H1 (cell line): ENCODE measurements around the gene CEP95. TPM values are rescaled to one million over a fixed set of nuclear protein-coding genes. Genes with fewer than 3 reads are reported as not detected.

Experiments used
- CTCF ChIA-PET: fragments of 300-600 bp; sonication (Branson Sonifier 250); formaldehyde crosslinking; loops from one replicate; lab custom pipeline; 2021; ENCODE audit not compliant: partially characterized antibody; lab: Charles Lee
- POLR2A ChIA-PET: fragments of 300-600 bp; sonication (Branson Sonifier 250); formaldehyde crosslinking; loops from one replicate; lab custom pipeline; 2021; ENCODE audit warnings: inconsistent platforms; ENCODE audit not compliant: partially characterized antibody; lab: Charles Lee
- DNase-seq, 2 experiments: peaks; one replicate each; pipeline versions ENCODE4 v3.0.0 to v3.0.0-alpha.2; 2010 to 2022; ENCODE audit warnings: low spot score in 2 of 2, low read depth in 1 of 2, mixed read lengths in 1 of 2
- FAIRE-seq: peaks from 2 replicates; lab custom pipeline; 2011; peaks lifted over from hg19 to GRCh38; lab: Jason Lieb, UNC
- H2AFZ ChIP-seq: 2 replicates; pipeline ENCODE4 v1.8.1; 2012; ENCODE audit warnings: low read length, inconsistent platforms
- H2AK5ac ChIP-seq: 2 replicates; pipeline ENCODE4 v1.6.1; 2013; ENCODE audit warnings: low read depth, low read length
- H2BK120ac ChIP-seq: replicated peaks from 2 replicates; pipeline ENCODE3; 2013; ENCODE audit warnings: low read depth, low read length, inconsistent platforms
- H2BK12ac ChIP-seq: 2 replicates; pipeline ENCODE4 v1.6.1; 2013; ENCODE audit warnings: low read depth, low read length
- H2BK15ac ChIP-seq: 2 replicates; pipeline ENCODE4 v1.6.1; 2013; ENCODE audit warnings: low read length
- H2BK20ac ChIP-seq: 2 replicates; pipeline ENCODE4 v1.6.1; 2013; ENCODE audit warnings: low read length
- H2BK5ac ChIP-seq: 2 replicates; pipeline ENCODE4 v1.6.1; 2013; ENCODE audit warnings: low read depth, low read length
- H3K14ac ChIP-seq: 2 replicates; pipeline ENCODE4 v1.6.1; 2013; ENCODE audit warnings: inconsistent platforms; ENCODE audit not compliant: insufficient read length
- H3K18ac ChIP-seq: 2 replicates; pipeline ENCODE4 v1.6.1; 2013; ENCODE audit warnings: low read length; ENCODE audit errors: extremely low read depth
- H3K23ac ChIP-seq: 2 replicates; pipeline ENCODE4 v1.6.1; 2013; ENCODE audit warnings: inconsistent platforms; ENCODE audit not compliant: insufficient read length
- H3K23me2 ChIP-seq: 2 replicates; pipeline ENCODE4 v1.6.1; 2013; ENCODE audit warnings: low read depth, low read length
- H3K27ac ChIP-seq: 2 replicates; pipeline ENCODE4 v1.6.1; 2011; ENCODE audit warnings: low read depth, low read length, inconsistent platforms
- H3K27me3 ChIP-seq, 4 experiments: replicated peaks in 1 of 4; 1 replicate in 1 of 4; 2 replicates in 3 of 4; pipeline versions ENCODE4 v1.6.1 to v1.8.1; 2011 to 2013; ENCODE audit warnings: low read length in 3 of 4, mild to moderate bottlenecking in 3 of 4, inconsistent platforms in 2 of 4, mixed read lengths in 2 of 4, moderate library complexity in 1 of 4; ENCODE audit not compliant: control insufficient read depth in 3 of 4, insufficient read depth in 3 of 4; ENCODE audit errors: extremely low read depth in 1 of 4
- H3K36me3 ChIP-seq, 4 experiments: 2 replicates each; pipeline versions ENCODE4 v1.6.1 to v1.8.1; 2011 to 2013; ENCODE audit warnings: mild to moderate bottlenecking in 4 of 4, low read length in 3 of 4, moderate library complexity in 2 of 4, control low read depth in 1 of 4, inconsistent platforms in 1 of 4; ENCODE audit not compliant: insufficient read depth in 4 of 4, control insufficient read depth in 2 of 4
- H3K4ac ChIP-seq: replicated peaks from 2 replicates; pipeline ENCODE3; 2013; ENCODE audit warnings: low read length, low read depth, mixed read lengths, inconsistent platforms; ENCODE audit not compliant: insufficient read length
- H3K4me1 ChIP-seq, 4 experiments: replicated peaks in 1 of 4; 1 replicate in 1 of 4; 2 replicates in 3 of 4; pipeline versions ENCODE4 v1.6.1 to v1.8.1; 2011 to 2013; ENCODE audit warnings: low read length in 3 of 4, inconsistent platforms in 2 of 4, mixed read lengths in 1 of 4; ENCODE audit not compliant: insufficient read depth in 4 of 4, control insufficient read depth in 3 of 4
- H3K4me2 ChIP-seq, 2 experiments: 2 replicates each; pipeline versions ENCODE4 v1.6.1 to v1.8.1; 2011 to 2013; ENCODE audit warnings: low read depth in 2 of 2, low read length in 2 of 2, control low read depth in 1 of 2, inconsistent platforms in 1 of 2, mild to moderate bottlenecking in 1 of 2; ENCODE audit not compliant: insufficient read depth in 1 of 2
- H3K4me3 ChIP-seq, 4 experiments: fragments of 200-600, 300-600 bp in 1 of 4; sonication (generic), shearing (Covaris generic), sonication (Bioruptor Twin) in 1 of 4; 2 replicates each; pipeline versions ENCODE4 v1.5.1 to v1.8.1; 2011 to 2016; ENCODE audit warnings: low read length in 4 of 4, low read depth in 3 of 4, control low read depth in 2 of 4, inconsistent platforms in 2 of 4, mild to moderate bottlenecking in 2 of 4, mixed read lengths in 1 of 4, moderate library complexity in 1 of 4; ENCODE audit not compliant: insufficient read depth in 2 of 4; ENCODE audit errors: extremely low read depth in 1 of 4
- H3K56ac ChIP-seq: replicated peaks from 2 replicates; pipeline ENCODE3; 2013; ENCODE audit warnings: low read depth, mild to moderate bottlenecking, mixed read lengths, low read length, inconsistent platforms; ENCODE audit not compliant: insufficient read length
- H3K79me1 ChIP-seq: 2 replicates; pipeline ENCODE4 v1.6.1; 2013; ENCODE audit warnings: low read depth, low read length, control low read depth
- H3K79me2 ChIP-seq, 2 experiments: 2 replicates each; pipeline versions ENCODE4 v1.6.1 to v1.8.1; 2012 to 2013; ENCODE audit warnings: low read length in 2 of 2, mild to moderate bottlenecking in 2 of 2, inconsistent platforms in 1 of 2; ENCODE audit not compliant: insufficient read depth in 2 of 2, control insufficient read depth in 1 of 2
- H3K9ac ChIP-seq, 4 experiments: replicated peaks in 1 of 4; 1 replicate in 1 of 4; 2 replicates in 3 of 4; pipeline versions ENCODE4 v1.6.1 to v1.8.1; 2011 to 2013; ENCODE audit warnings: low read depth in 3 of 4, low read length in 3 of 4, control low read depth in 2 of 4, mild to moderate bottlenecking in 2 of 4, moderate library complexity in 2 of 4, inconsistent platforms in 1 of 4; ENCODE audit errors: extremely low read depth in 1 of 4
- H3K9me3 ChIP-seq, 2 experiments: 2 replicates each; pipeline versions ENCODE4 v1.6.1 to v1.8.1; 2012 to 2013; ENCODE audit warnings: mild to moderate bottlenecking in 2 of 2, moderate library complexity in 2 of 2, control low read depth in 1 of 2, inconsistent platforms in 1 of 2, low read depth in 1 of 2, low read length in 1 of 2, mixed read lengths in 1 of 2; ENCODE audit not compliant: insufficient read depth in 2 of 2
- H4K20me1 ChIP-seq, 2 experiments: replicated peaks in 1 of 2; 2 replicates each; pipeline versions ENCODE3 to v1.8.1; 2011 to 2013; ENCODE audit warnings: inconsistent platforms in 2 of 2, low read length in 2 of 2, mild to moderate bottlenecking in 1 of 2; ENCODE audit not compliant: insufficient read depth in 2 of 2, control insufficient read depth in 1 of 2
- H4K5ac ChIP-seq: 2 replicates; pipeline ENCODE4 v1.6.1; 2013; ENCODE audit warnings: low read length, low read depth, mixed read lengths, inconsistent platforms; ENCODE audit not compliant: insufficient read length
- H4K8ac ChIP-seq: 2 replicates; pipeline ENCODE4 v1.8.0; 2013; ENCODE audit warnings: mild to moderate bottlenecking, moderate library complexity, low read length, inconsistent platforms; ENCODE audit not compliant: insufficient read depth; ENCODE audit errors: extremely low read depth
- H4K91ac ChIP-seq: replicated peaks from 2 replicates; pipeline ENCODE3; 2013; ENCODE audit warnings: low read length, mixed read lengths, inconsistent platforms; ENCODE audit not compliant: insufficient read length
- ATF3 ChIP-seq: IDR thresholded peaks from 2 replicates; pipeline ENCODE4 v1.6.1; 2011; ENCODE audit warnings: low read depth, mild to moderate bottlenecking, low read length; ENCODE audit not compliant: insufficient read depth
- CTCF ChIP-seq, 3 experiments: IDR thresholded peaks; 1 replicate in 2 of 3; 2 replicates in 1 of 3; pipeline versions ENCODE4 v1.5.1 to v1.6.1; 2011; ENCODE audit warnings: low read length in 3 of 3, mild to moderate bottlenecking in 3 of 3, inconsistent platforms in 2 of 3, low read depth in 1 of 3, moderate library complexity in 1 of 3; ENCODE audit not compliant: insufficient read depth in 1 of 3; ENCODE audit errors: control extremely low read depth in 1 of 3
- EGR1 ChIP-seq: IDR thresholded peaks from 2 replicates; pipeline ENCODE4 v1.6.1; 2011; ENCODE audit warnings: low read depth, low read length, borderline replicate concordance
- EP300 ChIP-seq, 2 experiments: IDR thresholded peaks; 1 replicate in 1 of 2; 2 replicates in 1 of 2; pipeline ENCODE4 v1.6.1; 2011 to 2012; ENCODE audit warnings: low read depth in 2 of 2, low read length in 2 of 2, mild to moderate bottlenecking in 2 of 2, borderline replicate concordance in 1 of 2, inconsistent platforms in 1 of 2, moderate library complexity in 1 of 2
- KDM5A ChIP-seq: fragments of 200-600 bp; IDR thresholded peaks from 2 replicates; pipeline ENCODE4 v1.7.1; 2012; ENCODE audit warnings: mild to moderate bottlenecking, low read length, inconsistent platforms, mixed read lengths
- NANOG ChIP-seq: IDR thresholded peaks from 2 replicates; pipeline ENCODE4 v1.6.1; 2011; ENCODE audit warnings: low read length, low read depth, mild to moderate bottlenecking, inconsistent platforms; ENCODE audit not compliant: insufficient read depth, poor library complexity, severe bottlenecking
- RNF2 ChIP-seq: fragments of 200-900, 300-1000 bp; sonication (generic); IDR thresholded peaks from 2 replicates; pipeline ENCODE4 v1.7.1; 2016; ENCODE audit warnings: borderline replicate concordance, low read depth, mild to moderate bottlenecking, antibody characterized with exemption, low read length; ENCODE audit not compliant: poor library complexity, severe bottlenecking; ENCODE audit errors: missing control alignments
- SP2 ChIP-seq: IDR thresholded peaks from 2 replicates; pipeline ENCODE4 v1.6.1; 2012; ENCODE audit warnings: mild to moderate bottlenecking, low read length, inconsistent platforms
- SUZ12 ChIP-seq: fragments of 200-600 bp; sonication (generic); IDR thresholded peaks from 2 replicates; pipeline ENCODE4 v1.6.1; 2012; ENCODE audit warnings: mild to moderate bottlenecking, inconsistent platforms, low read length, moderate library complexity, mixed read lengths
- TEAD4 ChIP-seq: IDR thresholded peaks from 2 replicates; pipeline ENCODE4 v1.6.1; 2012; ENCODE audit warnings: low read depth, low read length, inconsistent platforms, mixed read lengths
- WGBS, 2 experiments: shearing (Covaris generic) in 1 of 2; methylation state at CpG; one replicate each; pipeline versions ENCODE4 v1.1.6 to v1.1.7; 2013 to 2015; ENCODE audit warnings: low lambda C conversion rate in 2 of 2, mixed read lengths in 2 of 2, inconsistent platforms in 1 of 2, low coverage in 1 of 2, missing lambda C conversion rate in 1 of 2; ENCODE audit not compliant: insufficient replicate concordance in 2 of 2, insufficient coverage in 1 of 2, insufficient read length in 1 of 2; ENCODE audit errors: extremely low coverage in 1 of 2, missing lambda C conversion rate in 1 of 2; 5-methylcytosine and 5-hydroxymethylcytosine counted together
- polyA plus RNA-seq, 7 experiments: library from polyadenylated mRNA; depleted of rRNA in 3 of 7; stranded (reverse) in 5 of 7; unstranded in 2 of 7; fragments of >200 nt in 5 of 7; fragments of 200-250 nt in 2 of 7; gene quantifications; 1 replicate in 5 of 7; 2 replicates in 1 of 7; 4 replicates in 1 of 7; pipeline versions ENCODE4 v1.2.1 to v1.2.3, GENCODE V29; 2011 to 2013; ENCODE audit warnings: missing spikeins in 2 of 7, mixed read lengths in 2 of 7
- total RNA-seq: library from RNA; stranded (reverse); fragmentation: NEBNext Ultra II Directional; extraction: Animal tissue kit (Norgen Biotek cat#: 25700); gene quantifications from 2 replicates; pipeline ENCODE4 v1.2.1, GENCODE V29; 2021

The CEP95 gene
- total and polyA plus RNA-seq, 2 of the 8 experiments (the other 6 are each of a cell fraction or from before 2014, with no cell fraction given), result 22.3 to 51.5 TPM

GRCh38 chr17:64574646-64575045, 67.9 kb downstream of the CEP95 start:
- Histone ChIP-seq H3K27ac (no peak overlapping the region), H3K79me2 (no peaks in the 10 kb centered on the region), H3K14ac (no peak overlapping the region), H3K56ac (no peak overlapping the region), H2BK120ac (no peak overlapping the region), H3K23me2 (no peaks in the 10 kb centered on the region), H4K20me1 (no peaks in the 10 kb centered on the region), H3K36me3 (peaks cover 0 to 22% (median 6%) of the 10 kb centered on the region in 4 experiments; a peak in 5 of 8 replicates), H4K8ac (no peak overlapping the region), H3K4me3 (no peak overlapping the region), H3K4me1 (no peaks in the 10 kb centered on the region), H3K4me2 (no peak overlapping the region), H3K9ac (no peak overlapping the region), H3K18ac (no peak overlapping the region), H2BK20ac (no peak overlapping the region), H3K79me1 (no peaks in the 10 kb centered on the region), H2AFZ (no peak overlapping the region), H3K27me3 (no peaks in the 10 kb centered on the region), H2BK12ac (no peak overlapping the region), H3K4ac (no peak overlapping the region), H3K9me3 (no peaks in the 10 kb centered on the region), H2BK5ac (no peak overlapping the region), H2AK5ac (no peak overlapping the region), H4K5ac (no peak overlapping the region), H3K23ac (no peak overlapping the region), H4K91ac (no peak overlapping the region), H2BK15ac (no peak overlapping the region)
- no peak for FAIRE-seq
- 100% methylated on average over 1 of the region's 1 CpG; no CpG with 5 or more reads in 1 of the 2 experiments for WGBS, 2 experiments
- ChIA-PET CTCF (interaction anchor here (0.6 kb wide), 1 partner anchor 77 kb away, joined by 3 read pairs; no protein-coding TSS in a partner anchor), POLR2A (interaction anchor here (0.7 to 3.4 kb wide), 2 partner anchors 69 to 167 kb away, joined by 3 to 14 read pairs; partner anchors contain the start of genes CEP95 and DDX5)
- DNase-seq, result no peak
- TF ChIP-seq TEAD4 (no peak), SP2 (no peak), EGR1 (no peak), EP300 (IDR thresholded peaks at IDR 0.05; ENCODE audit: borderline replicate concordance in 1 of 2, low read depth in 2 of 2, low read length in 2 of 2) (no peak), SUZ12 (no peak), NANOG (no peak), RNF2 (no peak), KDM5A (no peak), CTCF (IDR thresholded peaks at IDR 0.05; ENCODE audit: control extremely low read depth in 1 of 3, insufficient read depth in 1 of 3, low read depth in 1 of 3, low read length in 3 of 3) (no peak), ATF3 (no peak)
